Nephron progenitor cell (in vitro differentiated cells): ENCODE measurements around the gene MLXIPL.
"Not testable (repeated sequence)": the region's sequence is repeated elsewhere in the genome, so short reads cannot be mapped to it uniquely, and the experiment has no call there.

Source experiments
- DNase-seq: peaks from one replicate; pipeline ENCODE4 v3.0.0; 2021
- H3K27ac Mint-ChIP-seq: 2 replicates; pipeline ENCODE4 v1.8.0; 2021; ENCODE audit warnings: mild to moderate bottlenecking, moderate library complexity, mixed read lengths
- H3K27me3 Mint-ChIP-seq: 2 replicates; pipeline ENCODE4 v1.8.0; 2021; ENCODE audit warnings: mild to moderate bottlenecking, low read depth, mixed read lengths; ENCODE audit not compliant: poor library complexity
- H3K36me3 Mint-ChIP-seq: 2 replicates; pipeline ENCODE4 v1.8.0; 2021; ENCODE audit warnings: low read depth, mixed read lengths
- H3K4me1 Mint-ChIP-seq: 2 replicates; pipeline ENCODE4 v1.8.0; 2021; ENCODE audit warnings: mixed read lengths
- H3K4me3 Mint-ChIP-seq: 2 replicates; pipeline ENCODE4 v1.8.0; 2021; ENCODE audit warnings: mild to moderate bottlenecking, moderate library complexity, mixed read lengths
- H3K9me3 Mint-ChIP-seq: 2 replicates; pipeline ENCODE4 v1.8.0; 2021; ENCODE audit warnings: mild to moderate bottlenecking, moderate library complexity, mixed read lengths
- TF ChIP-seq, protein P1 (sequence below): fragments of 200-600 bp; sonication (generic); IDR thresholded peaks from 2 replicates; pipeline ENCODE4 v1.5.0; 2021; ENCODE audit warnings: antibody characterized with exemption

Gene MLXIPL

DNA sequence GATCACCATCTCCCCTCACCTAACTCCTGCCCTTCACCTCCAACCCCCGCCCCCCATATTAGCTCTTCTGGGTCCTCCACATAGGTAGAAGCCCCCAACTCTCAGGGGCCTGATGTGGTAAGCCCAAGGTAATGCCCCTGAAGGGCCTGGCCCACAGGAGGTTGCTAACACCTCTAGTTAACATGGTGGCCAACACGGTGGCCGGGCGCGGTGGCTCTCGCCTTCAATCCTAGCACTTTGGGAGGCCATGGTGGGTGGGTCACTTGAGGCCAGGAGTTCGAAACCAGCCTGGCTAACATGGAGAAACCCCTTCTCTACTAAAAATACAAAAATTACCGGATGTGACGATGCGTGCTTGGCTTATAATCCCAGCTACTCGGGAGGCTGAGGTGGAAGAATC lies 954 bp upstream of the MLXIPL start:
- Mint-ChIP-seq H3K36me3 (no peaks in the 10 kb centered on the region), H3K27me3 (peaks cover 80% of the 10 kb centered on the region), H3K4me3 (no peak overlapping the region), H3K4me1 (peaks cover 12% of the 10 kb centered on the region), H3K9me3 (no peaks in the 10 kb centered on the region), H3K27ac (no peak overlapping the region)
- DNase-seq = no peak
- TF ChIP-seq, protein P1, sequence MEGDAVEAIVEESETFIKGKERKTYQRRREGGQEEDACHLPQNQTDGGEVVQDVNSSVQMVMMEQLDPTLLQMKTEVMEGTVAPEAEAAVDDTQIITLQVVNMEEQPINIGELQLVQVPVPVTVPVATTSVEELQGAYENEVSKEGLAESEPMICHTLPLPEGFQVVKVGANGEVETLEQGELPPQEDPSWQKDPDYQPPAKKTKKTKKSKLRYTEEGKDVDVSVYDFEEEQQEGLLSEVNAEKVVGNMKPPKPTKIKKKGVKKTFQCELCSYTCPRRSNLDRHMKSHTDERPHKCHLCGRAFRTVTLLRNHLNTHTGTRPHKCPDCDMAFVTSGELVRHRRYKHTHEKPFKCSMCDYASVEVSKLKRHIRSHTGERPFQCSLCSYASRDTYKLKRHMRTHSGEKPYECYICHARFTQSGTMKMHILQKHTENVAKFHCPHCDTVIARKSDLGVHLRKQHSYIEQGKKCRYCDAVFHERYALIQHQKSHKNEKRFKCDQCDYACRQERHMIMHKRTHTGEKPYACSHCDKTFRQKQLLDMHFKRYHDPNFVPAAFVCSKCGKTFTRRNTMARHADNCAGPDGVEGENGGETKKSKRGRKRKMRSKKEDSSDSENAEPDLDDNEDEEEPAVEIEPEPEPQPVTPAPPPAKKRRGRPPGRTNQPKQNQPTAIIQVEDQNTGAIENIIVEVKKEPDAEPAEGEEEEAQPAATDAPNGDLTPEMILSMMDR = no peak

DNA sequence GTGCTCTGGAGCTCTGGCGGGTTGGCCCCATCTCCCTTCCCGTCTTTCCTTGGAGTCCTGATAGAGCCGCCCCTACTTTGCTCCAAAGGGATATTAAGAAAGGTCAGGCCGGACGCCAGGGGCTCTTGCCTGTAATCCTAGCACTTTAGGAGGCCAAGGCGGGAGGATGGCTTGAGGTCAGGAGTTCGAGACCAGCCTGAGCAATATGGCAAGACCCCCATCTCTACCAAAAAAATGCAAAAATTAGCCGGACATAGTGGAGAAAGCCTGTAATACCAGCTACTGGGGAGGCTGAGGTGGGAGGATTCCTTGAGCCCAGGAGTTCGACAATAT lies 313 bp upstream of the MLXIPL start:
- TF ChIP-seq, protein P1 = no peak
- peaks cover 83% of the 10 kb centered on the region for H3K27me3 Mint-ChIP-seq
- H3K9me3 Mint-ChIP-seq = no peaks in the 10 kb centered on the region
- no peak for DNase-seq
- H3K36me3 Mint-ChIP-seq = no peaks in the 10 kb centered on the region
- H3K27ac Mint-ChIP-seq = no peak overlapping the region
- H3K4me3 Mint-ChIP-seq = peak overlapping the region; percentile 79
- H3K4me1 Mint-ChIP-seq = peaks cover 12% of the 10 kb centered on the region

DNA sequence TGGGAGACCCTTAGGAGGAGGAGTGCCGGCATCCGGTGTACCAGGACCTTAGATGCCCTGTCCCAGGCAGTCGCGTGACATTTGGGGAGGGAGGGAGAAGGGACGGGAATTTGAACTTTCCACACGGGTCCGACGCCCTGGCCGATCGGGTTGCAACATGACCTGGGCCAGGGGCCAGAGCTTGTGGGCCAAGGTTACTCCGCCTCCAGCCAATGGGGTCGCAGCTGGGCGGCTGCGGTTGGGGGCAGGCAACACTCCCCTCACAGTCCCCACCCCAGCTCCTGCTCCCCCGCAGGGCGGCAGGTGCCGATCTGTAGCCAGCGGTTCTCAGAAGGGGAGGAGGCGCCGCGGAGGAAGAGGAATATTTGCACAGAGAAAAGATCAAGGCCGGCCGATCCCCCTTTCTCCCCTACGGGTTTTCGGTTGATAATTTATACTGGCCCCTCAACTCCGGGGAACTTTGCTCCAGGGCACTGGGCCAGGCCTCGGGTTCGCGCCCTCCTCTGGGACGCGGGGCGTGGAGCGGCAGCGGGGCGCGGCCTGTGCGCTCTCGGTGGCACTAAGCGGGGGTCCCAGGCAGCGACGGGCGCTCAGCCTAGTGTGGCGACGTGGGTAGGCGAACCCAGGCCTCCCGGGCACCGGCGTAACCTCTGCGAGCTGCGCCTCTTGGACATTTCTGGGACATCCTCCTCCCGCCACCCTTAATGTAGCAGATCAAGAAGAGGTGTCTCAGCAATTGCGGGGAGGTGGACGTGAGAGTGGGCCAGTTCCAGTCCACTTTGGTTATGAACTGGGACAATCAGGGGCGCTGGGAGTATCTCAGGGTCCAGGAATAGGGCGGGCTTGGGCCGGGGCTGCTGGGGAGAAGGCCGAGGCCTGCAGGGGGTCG lies 1.2 kb downstream of the MLXIPL start:
- no peaks in the 10 kb centered on the region for H3K9me3 Mint-ChIP-seq
- H3K36me3 Mint-ChIP-seq = no peaks in the 10 kb centered on the region
- peak; percentile 68 for DNase-seq
- peaks cover 76% of the 10 kb centered on the region for H3K27me3 Mint-ChIP-seq
- peak overlapping the region; percentile 79 for H3K4me3 Mint-ChIP-seq
- TF ChIP-seq, protein P1 = no peak
- peaks cover 20% of the 10 kb centered on the region for H3K4me1 Mint-ChIP-seq
- no peak overlapping the region for H3K27ac Mint-ChIP-seq

DNA sequence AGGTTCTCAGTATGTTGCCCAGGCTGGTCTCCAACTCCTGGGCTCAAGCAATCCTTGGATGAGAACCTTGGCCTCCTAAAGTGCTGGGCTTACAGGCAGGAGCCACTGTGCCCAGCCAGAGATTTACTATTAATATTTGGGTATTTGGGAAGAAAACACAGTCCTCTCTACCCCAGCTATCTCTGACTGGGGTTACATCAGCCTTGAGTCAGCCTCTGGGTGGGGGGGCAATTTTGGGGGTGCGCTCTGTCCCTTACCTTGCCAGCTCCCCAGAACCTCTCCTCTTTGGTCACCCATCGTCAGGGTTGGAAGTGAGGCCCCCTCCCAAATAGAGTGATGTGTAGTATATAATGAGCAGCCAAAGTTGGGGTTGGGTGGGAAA lies 1.8 kb downstream of the MLXIPL start:
- no peaks in the 10 kb centered on the region for H3K9me3 Mint-ChIP-seq
- H3K27me3 Mint-ChIP-seq = peaks cover 69% of the 10 kb centered on the region
- TF ChIP-seq, protein P1 = no peak
- no peak overlapping the region for H3K27ac Mint-ChIP-seq
- DNase-seq = no peak
- H3K4me1 Mint-ChIP-seq = peaks cover 20% of the 10 kb centered on the region
- peak overlapping the region; percentile 38 for H3K4me3 Mint-ChIP-seq
- H3K36me3 Mint-ChIP-seq = no peaks in the 10 kb centered on the region

DNA sequence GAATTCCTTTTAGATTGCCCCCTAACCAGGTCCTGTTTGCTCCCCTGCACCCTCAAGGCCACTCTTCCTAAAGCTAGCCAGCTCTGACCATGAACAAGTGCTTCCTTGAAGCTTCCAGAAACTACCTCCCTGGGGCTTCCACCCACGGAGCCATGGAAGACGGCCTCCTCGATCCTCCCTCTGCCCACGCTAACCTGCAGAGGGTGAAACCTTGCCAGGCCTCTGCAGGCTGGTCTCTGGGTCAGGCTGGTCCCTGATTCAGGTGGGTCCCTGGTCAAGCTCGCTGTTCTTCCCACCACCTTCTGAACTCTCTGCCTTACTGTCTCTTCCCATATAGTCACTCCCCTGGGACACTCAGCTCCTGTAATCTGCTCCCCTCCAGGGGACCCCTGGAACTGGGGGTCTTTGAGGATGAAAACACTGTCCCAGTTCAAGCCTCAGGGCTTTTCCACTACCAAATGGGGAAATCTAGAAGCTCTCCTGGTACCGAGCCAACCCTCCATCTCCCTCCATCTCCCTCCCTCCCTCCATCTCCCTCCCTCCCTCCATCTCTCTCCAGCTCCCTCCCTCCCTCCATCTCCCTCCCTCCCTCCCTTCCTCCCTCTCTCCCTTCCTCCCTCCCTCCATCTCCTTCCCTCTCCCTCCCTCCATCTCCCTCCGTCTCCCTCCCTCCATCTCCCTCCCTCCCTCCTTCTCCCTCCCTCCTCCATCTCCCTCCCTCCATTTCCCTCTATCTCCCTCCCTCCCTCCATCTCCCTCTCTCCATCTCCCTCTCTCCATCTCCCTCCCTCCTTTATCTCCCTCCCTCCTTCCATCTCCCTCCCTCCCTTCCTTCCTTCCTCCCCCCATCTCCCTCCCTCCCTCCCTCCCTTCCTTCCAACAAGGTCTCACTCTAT lies 2.9 kb downstream of the MLXIPL start:
- TF ChIP-seq, protein P1 = no peak
- no peaks in the 10 kb centered on the region for H3K36me3 Mint-ChIP-seq

DNA sequence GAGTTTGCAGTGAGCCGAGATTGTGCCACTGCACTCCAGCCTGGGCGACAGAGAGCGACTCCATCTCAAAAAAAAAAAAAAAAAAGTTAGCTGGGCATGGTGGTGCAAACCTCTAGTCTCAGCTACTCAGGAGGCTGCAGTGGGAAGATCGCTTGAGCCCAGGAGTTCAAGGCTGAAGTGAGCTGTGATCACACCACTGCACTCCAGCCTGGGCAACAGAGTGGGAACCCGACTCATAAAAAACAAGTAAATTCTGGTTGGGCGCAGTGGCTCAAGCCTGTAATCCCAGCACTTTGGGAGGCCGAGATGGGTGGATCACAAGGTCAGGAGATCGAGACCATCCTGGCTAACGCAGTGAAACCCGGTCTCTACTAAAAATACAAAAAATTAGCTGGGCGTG lies 4.9 kb downstream of the MLXIPL start:
- H3K27me3 Mint-ChIP-seq = peaks cover 46% of the 10 kb centered on the region
- not testable (repeated sequence) for H3K36me3 Mint-ChIP-seq, DNase-seq

More for the DNA sequence above, 2.9 kb downstream of the MLXIPL start:
- DNase-seq = no peak
- Mint-ChIP-seq H3K27me3 (peaks cover 58% of the 10 kb centered on the region), H3K4me3 (no peak overlapping the region), H3K27ac (no peak overlapping the region), H3K9me3 (no peaks in the 10 kb centered on the region), H3K4me1 (peaks cover 20% of the 10 kb centered on the region)

More for the DNA sequence above, 4.9 kb downstream of the MLXIPL start:
- peaks cover 27% of the 10 kb centered on the region for H3K4me1 Mint-ChIP-seq
- not testable (repeated sequence) for H3K4me3 Mint-ChIP-seq, H3K27ac Mint-ChIP-seq, H3K9me3 Mint-ChIP-seq
